Lower lobe of right lung (tissue), 2 donors: ENCODE data around the gene NLRP10. TPM values are rescaled to one million over a fixed set of nuclear protein-coding genes. Genes with fewer than 3 reads are reported as not detected.

Source experiments
- ATAC-seq, 2 donors: fragments of 200-7000 bp; cut with Tn5 transposase; one replicate each; pipeline ENCODE4 v1.9.1; 2020 to 2022; ENCODE audit warnings: mild to moderate bottlenecking in 2 of 2, moderate library complexity in 2 of 2
- DNase-seq: peaks from one replicate; pipeline ENCODE4 v3.0.0-alpha.2; 2020
- H3K27ac ChIP-seq: fragments of 200-600 bp; one replicate; pipeline ENCODE4 v1.8.0; 2022
- H3K27me3 ChIP-seq: fragments of 200-600 bp; one replicate; pipeline ENCODE4 v1.8.0; 2022; ENCODE audit warnings: low read depth
- H3K36me3 ChIP-seq: fragments of 200-600 bp; one replicate; pipeline ENCODE4 v1.8.0; 2022; ENCODE audit warnings: mild to moderate bottlenecking
- H3K4me1 ChIP-seq: fragments of 200-600 bp; one replicate; pipeline ENCODE4 v1.8.0; 2022
- H3K4me3 ChIP-seq: fragments of 200-600 bp; one replicate; pipeline ENCODE4 v1.8.0; 2022; ENCODE audit warnings: mild to moderate bottlenecking
- H3K9me3 ChIP-seq: fragments of 200-600 bp; one replicate; pipeline ENCODE4 v1.8.0; 2022
- CTCF ChIP-seq: fragments of 200-600 bp; IDR thresholded peaks from one replicate; pipeline ENCODE4 v1.8.0; 2022; ENCODE audit warnings: antibody characterized with exemption, mild to moderate bottlenecking
- intact Hi-C: fragments of 100-400 bp; cut with DNase I; formaldehyde crosslinking; loops from one replicate; pipeline ENCODE4 v1.11.0; 2022
- total RNA-seq: library from RNA; stranded (reverse); fragmentation: NEBNext Ultra II Directional; extraction: Animal tissue kit (Norgen Biotek cat#: 25700); gene quantifications from one replicate; pipeline ENCODE4 v1.2.1, GENCODE V29; 2021
- donor health status: DM: no; HTN: yes; CAD: no; lungs with severe emphysema.

The NLRP10 gene
- total RNA-seq, 1 donor from 2014 or later = not detected

DNA sequence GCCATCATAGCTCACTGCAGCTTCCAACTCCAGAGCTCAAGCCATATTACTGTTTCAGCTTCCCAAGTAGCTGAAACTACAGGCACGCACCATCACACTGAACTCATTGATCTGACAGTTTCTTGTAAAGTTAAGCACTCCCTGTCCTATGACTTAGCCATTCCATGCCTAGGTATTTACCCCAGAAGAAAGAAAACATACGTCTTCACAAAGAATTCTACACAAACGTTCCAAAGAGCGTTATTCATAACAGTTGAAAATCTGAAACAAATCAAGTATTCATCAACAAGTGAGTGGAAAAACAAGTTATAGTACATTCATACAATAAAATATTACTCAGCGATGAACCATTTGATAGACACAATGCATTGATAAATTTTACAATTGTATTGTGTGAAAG is 7.8 kb upstream of the NLRP10 start:
- Histone ChIP-seq H3K27ac (no peak overlapping the region), H3K36me3 (no peaks in the 10 kb centered on the region), H3K4me1 (no peaks in the 10 kb centered on the region), H3K9me3 (no peaks in the 10 kb centered on the region), H3K4me3 (no peak overlapping the region), H3K27me3 (no peaks in the 10 kb centered on the region)
- TF ChIP-seq CTCF = no peak
- no peak for ATAC-seq
- DNase-seq = no peak
- intact Hi-C loops = no loop called here

DNA sequence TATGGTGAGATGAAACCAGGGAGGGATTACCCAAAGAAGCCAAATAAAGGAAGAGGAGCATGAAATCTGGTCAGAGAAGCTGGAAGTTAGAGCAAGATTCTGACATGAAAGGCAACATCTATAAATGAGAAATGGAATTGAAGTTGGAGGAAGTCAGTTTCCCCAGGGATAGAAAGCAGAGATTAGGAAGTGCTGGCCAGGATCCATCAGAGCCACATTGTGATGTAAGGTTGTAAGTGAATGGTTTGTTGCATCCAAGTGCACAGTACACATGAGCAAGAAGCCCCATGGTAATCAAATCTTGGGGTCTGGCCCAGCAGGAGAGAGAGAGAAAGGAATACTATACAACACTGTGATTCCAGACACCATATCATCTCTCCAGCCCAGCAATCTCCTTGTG is 6.6 kb upstream of the NLRP10 start:
- H3K27me3 ChIP-seq = no peaks in the 10 kb centered on the region
- TF ChIP-seq CTCF = no peak
- H3K4me3 ChIP-seq = no peak overlapping the region
- intact Hi-C loops = no loop called here
- H3K9me3 ChIP-seq = no peaks in the 10 kb centered on the region
- H3K27ac ChIP-seq = no peak overlapping the region
- ATAC-seq = no peak
- no peak for DNase-seq
- no peaks in the 10 kb centered on the region for H3K36me3 ChIP-seq
- no peaks in the 10 kb centered on the region for H3K4me1 ChIP-seq

DNA sequence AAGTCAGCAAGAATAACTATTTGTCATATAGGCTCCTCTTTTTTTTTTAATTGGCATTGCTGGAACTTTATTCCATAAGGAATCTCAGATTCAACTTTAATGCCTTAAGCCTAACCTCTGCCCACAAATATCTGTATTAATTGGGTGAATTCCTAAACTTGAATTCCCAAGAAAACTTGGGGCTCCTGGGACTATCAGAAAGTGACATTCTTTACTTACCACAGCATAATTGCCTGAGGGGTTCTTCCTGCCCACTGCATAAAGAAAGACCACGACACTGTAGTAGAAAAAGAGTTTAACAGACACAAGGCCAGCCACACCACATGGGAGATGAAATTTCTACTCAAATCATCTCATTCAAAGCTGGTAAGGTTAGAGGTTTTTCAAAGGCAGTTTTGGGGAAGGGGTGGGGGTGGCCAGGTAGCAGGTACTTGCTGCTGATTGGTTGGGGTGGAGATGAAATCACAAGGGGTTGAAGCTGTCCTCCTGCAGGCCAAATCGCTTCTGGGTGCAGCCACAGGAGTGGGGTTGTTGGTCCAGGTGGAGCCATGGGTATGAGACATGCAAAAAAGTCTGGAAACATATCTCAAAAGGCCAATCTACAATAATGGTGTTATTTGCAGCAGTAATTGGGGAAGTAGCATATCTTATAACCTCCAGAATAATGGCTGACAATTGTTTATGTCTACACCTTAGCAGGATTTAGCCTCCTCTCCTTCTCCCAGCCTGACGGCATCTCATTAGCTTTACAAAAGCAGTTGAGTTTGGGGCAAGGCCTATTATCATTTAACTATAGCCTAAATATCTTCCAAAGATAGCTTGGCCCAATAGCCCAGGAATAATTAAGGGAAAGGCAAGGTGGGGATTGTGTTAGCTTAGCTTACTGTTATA is 4.8 kb upstream of the NLRP10 start:
- no peak for TF ChIP-seq CTCF

DNA sequence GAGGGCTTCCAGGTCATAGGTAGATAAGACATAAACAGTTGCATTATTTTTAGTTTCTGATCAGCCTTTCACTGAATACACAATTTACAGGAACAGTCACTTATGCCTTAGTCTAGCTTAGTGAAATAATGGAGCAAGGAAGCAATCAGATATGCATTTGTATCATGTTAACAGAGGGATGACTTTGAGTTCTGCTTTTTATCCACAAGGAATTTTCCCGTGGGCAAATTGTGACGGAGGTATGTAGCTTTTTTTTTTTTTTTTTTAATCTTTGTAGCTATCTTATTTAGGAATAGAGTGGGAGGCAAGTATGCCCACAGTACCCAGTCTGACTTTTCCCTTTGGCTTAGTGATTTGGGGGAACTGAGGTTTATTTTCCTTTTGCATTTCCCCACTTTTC is 3.4 kb upstream of the NLRP10 start:
- Histone ChIP-seq H3K36me3 (no peaks in the 10 kb centered on the region), H3K27ac (no peak overlapping the region), H3K4me3 (no peak overlapping the region), H3K27me3 (no peaks in the 10 kb centered on the region), H3K4me1 (no peaks in the 10 kb centered on the region), H3K9me3 (no peaks in the 10 kb centered on the region)
- no peak for DNase-seq
- intact Hi-C loops = no loop called here
- TF ChIP-seq CTCF = no peak
- ATAC-seq = no peak

More for the DNA sequence above, 4.8 kb upstream of the NLRP10 start:
- DNase-seq = no peak
- no peak for ATAC-seq
- no peaks in the 10 kb centered on the region for H3K27me3 ChIP-seq
- no peaks in the 10 kb centered on the region for H3K9me3 ChIP-seq
- H3K4me3 ChIP-seq = no peak overlapping the region
- H3K4me1 ChIP-seq = no peaks in the 10 kb centered on the region
- intact Hi-C loops = no loop called here
- no peak overlapping the region for H3K27ac ChIP-seq
- H3K36me3 ChIP-seq = no peaks in the 10 kb centered on the region

- Histone ChIP-seq H3K4me1 (no peaks in the 10 kb centered on the region), H3K27me3 (no peaks in the 10 kb centered on the region), H3K36me3 (no peaks in the 10 kb centered on the region), H3K4me3 (no peak overlapping the region), H3K9me3 (no peaks in the 10 kb centered on the region), H3K27ac (no peak overlapping the region)
- ATAC-seq = no peak
- intact Hi-C loops = no loop called here
- no peak for TF ChIP-seq CTCF
- DNase-seq = no peak
Observed at GRCh38 chr11:7967826-7968225, 2.6 kb upstream of the NLRP10 start.
